Naive B cell (primary cell): ENCODE data around the gene CACNA1G. TPM values are rescaled to one million over a fixed set of nuclear protein-coding genes. Genes with fewer than 3 reads are reported as not detected.

Source experiments
- ATAC-seq, 2 donors: fragments of 150-1000 bp; cut with Tn5 transposase; 2 replicates each; pipeline ENCODE4 v1.10.0; 2021; ENCODE audit warnings: low read depth in 2 of 2, mild to moderate bottlenecking in 2 of 2, moderate library complexity in 2 of 2
- DNase-seq: peaks from one replicate; pipeline ENCODE4 v3.0.0; 2022
- H3K27ac Mint-ChIP-seq, 6 donors: one replicate each; pipeline ENCODE4 v1.8.0; 2020 to 2022; ENCODE audit warnings: mild to moderate bottlenecking in 6 of 6, mixed read lengths in 6 of 6, moderate library complexity in 5 of 6, inconsistent platforms in 2 of 6
- H3K27me3 Mint-ChIP-seq, 3 donors: one replicate each; pipeline ENCODE4 v1.8.0; 2021 to 2022; ENCODE audit warnings: mixed read lengths in 3 of 3, mild to moderate bottlenecking in 1 of 3
- H3K36me3 Mint-ChIP-seq, 2 donors: one replicate each; pipeline ENCODE4 v1.8.0; 2020 to 2022; ENCODE audit warnings: mixed read lengths in 2 of 2, inconsistent platforms in 1 of 2, mild to moderate bottlenecking in 1 of 2
- H3K4me1 Mint-ChIP-seq, 3 donors: one replicate each; pipeline ENCODE4 v1.8.0; 2020 to 2022; ENCODE audit warnings: mixed read lengths in 3 of 3, inconsistent platforms in 1 of 3, mild to moderate bottlenecking in 1 of 3, moderate library complexity in 1 of 3
- H3K4me3 Mint-ChIP-seq, 8 donors: one replicate each; pipeline ENCODE4 v1.8.0; 2020 to 2022; ENCODE audit warnings: mild to moderate bottlenecking in 8 of 8, mixed read lengths in 8 of 8, moderate library complexity in 8 of 8, inconsistent platforms in 2 of 8
- H3K9me3 Mint-ChIP-seq, 7 donors: one replicate each; pipeline ENCODE4 v1.8.0; 2020 to 2022; ENCODE audit warnings: mixed read lengths in 7 of 7, mild to moderate bottlenecking in 5 of 7, inconsistent platforms in 2 of 7, moderate library complexity in 1 of 7
- polyA plus RNA-seq, 6 donors: library from polyadenylated mRNA; unstranded; fragments of 300-500 nt; fragmentation: Illumina TruSeq; gene quantifications; one replicate each; pipeline ENCODE4 v1.2.3, GENCODE V29; 2021; ENCODE audit warnings: low read depth in 6 of 6

Gene CACNA1G
- polyA plus RNA-seq, 6 donors from 2014 or later = not detected

GRCh38 chr17:50570528-50570927, 10.0 kb downstream of the CACNA1G start:
- Mint-ChIP-seq H3K36me3 (no peaks in the 10 kb centered on the region), H3K4me1 (peaks cover 0 to 4% (median 3%) of the 10 kb centered on the region in 3 donors), H3K27me3 (peaks cover 33 to 88% (median 73%) of the 10 kb centered on the region in 3 donors), H3K4me3 (peak overlapping the region in 1 of 8 donors; percentile 75), H3K27ac (no peak overlapping the region), H3K9me3 (no peaks in the 10 kb centered on the region)
- ATAC-seq = no peak
- DNase-seq = no peak

- Mint-ChIP-seq H3K27ac (no peak overlapping the region), H3K27me3 (peaks cover 26 to 78% (median 69%) of the 10 kb centered on the region in 3 donors), H3K9me3 (no peaks in the 10 kb centered on the region), H3K4me3 (no peak overlapping the region), H3K4me1 (no peaks in the 10 kb centered on the region), H3K36me3 (no peaks in the 10 kb centered on the region)
- DNase-seq (no peak), ATAC-seq (no peak)
These were observed 11.2 kb downstream of the CACNA1G start for GRCh38 chr17:50571681-50572080.

GRCh38 chr17:50572541-50572940, 12.0 kb downstream of the CACNA1G start:
- ATAC-seq (no peak), DNase-seq (no peak)
- Mint-ChIP-seq H3K4me3 (no peak overlapping the region), H3K9me3 (no peaks in the 10 kb centered on the region), H3K27ac (no peak overlapping the region), H3K27me3 (peaks cover 19 to 78% (median 69%) of the 10 kb centered on the region in 3 donors), H3K4me1 (no peaks in the 10 kb centered on the region), H3K36me3 (no peaks in the 10 kb centered on the region)

- no peak overlapping the region for H3K27ac Mint-ChIP-seq
- peaks cover 14 to 75% (median 67%) of the 10 kb centered on the region in 3 donors for H3K27me3 Mint-ChIP-seq
- no peaks in the 10 kb centered on the region for H3K36me3 Mint-ChIP-seq
- no peaks in the 10 kb centered on the region for H3K9me3 Mint-ChIP-seq
- no peak overlapping the region for H3K4me3 Mint-ChIP-seq
- DNase-seq = no peak
- no peaks in the 10 kb centered on the region for H3K4me1 Mint-ChIP-seq
- no peak for ATAC-seq
These were observed 13.5 kb downstream of the CACNA1G start for GRCh38 chr17:50573866-50574611.

- Mint-ChIP-seq H3K9me3 (no peaks in the 10 kb centered on the region), H3K27ac (no peak overlapping the region), H3K4me3 (no peak overlapping the region), H3K4me1 (no peaks in the 10 kb centered on the region), H3K36me3 (no peaks in the 10 kb centered on the region), H3K27me3 (peaks cover 14 to 76% (median 64%) of the 10 kb centered on the region in 3 donors)
- DNase-seq = no peak
- ATAC-seq = no peak
These were observed 15.2 kb downstream of the CACNA1G start for GRCh38 chr17:50575581-50576210.

GRCh38 chr17:50576864-50577263, 16.3 kb downstream of the CACNA1G start:
- Mint-ChIP-seq H3K27ac (no peak overlapping the region), H3K4me3 (no peak overlapping the region), H3K9me3 (no peaks in the 10 kb centered on the region), H3K36me3 (no peaks in the 10 kb centered on the region), H3K27me3 (peaks cover 18 to 74% (median 65%) of the 10 kb centered on the region in 3 donors), H3K4me1 (no peaks in the 10 kb centered on the region)
- ATAC-seq = no peak
- no peak for DNase-seq

- Mint-ChIP-seq H3K27ac (no peak overlapping the region), H3K36me3 (no peaks in the 10 kb centered on the region), H3K27me3 (peaks cover 20 to 74% (median 65%) of the 10 kb centered on the region in 3 donors), H3K4me1 (no peaks in the 10 kb centered on the region), H3K9me3 (no peaks in the 10 kb centered on the region), H3K4me3 (no peak overlapping the region)
- DNase-seq (no peak), ATAC-seq (no peak)
These were observed 17.0 kb downstream of the CACNA1G start for GRCh38 chr17:50577451-50577954.

- DNase-seq (no peak), ATAC-seq (no peak)
- Mint-ChIP-seq H3K27me3 (peaks cover 20 to 74% (median 66%) of the 10 kb centered on the region in 3 donors), H3K36me3 (no peaks in the 10 kb centered on the region), H3K4me3 (no peak overlapping the region), H3K27ac (no peak overlapping the region), H3K4me1 (no peaks in the 10 kb centered on the region), H3K9me3 (no peaks in the 10 kb centered on the region)
These were observed 17.7 kb downstream of the CACNA1G start for GRCh38 chr17:50578173-50578572.

GRCh38 chr17:50579399-50579798, 18.9 kb downstream of the CACNA1G start:
- H3K4me3 Mint-ChIP-seq = no peak overlapping the region
- H3K9me3 Mint-ChIP-seq = no peaks in the 10 kb centered on the region
- no peak overlapping the region for H3K27ac Mint-ChIP-seq
- no peaks in the 10 kb centered on the region for H3K4me1 Mint-ChIP-seq
- H3K27me3 Mint-ChIP-seq = peaks cover 16 to 75% (median 70%) of the 10 kb centered on the region in 3 donors
- DNase-seq = no peak
- H3K36me3 Mint-ChIP-seq = no peaks in the 10 kb centered on the region
- no peak for ATAC-seq

- H3K27me3 Mint-ChIP-seq = peaks cover 16 to 74% (median 71%) of the 10 kb centered on the region in 3 donors
- DNase-seq = no peak
- no peaks in the 10 kb centered on the region for H3K9me3 Mint-ChIP-seq
- no peak overlapping the region for H3K4me3 Mint-ChIP-seq
- H3K4me1 Mint-ChIP-seq = no peaks in the 10 kb centered on the region
- H3K27ac Mint-ChIP-seq = no peak overlapping the region
- H3K36me3 Mint-ChIP-seq = no peaks in the 10 kb centered on the region
- no peak for ATAC-seq
These were observed 20.1 kb downstream of the CACNA1G start for GRCh38 chr17:50580646-50581045.

GRCh38 chr17:50581316-50581715, 20.8 kb downstream of the CACNA1G start:
- DNase-seq = no peak
- H3K27ac Mint-ChIP-seq = no peak overlapping the region
- peaks cover 14 to 72% (median 71%) of the 10 kb centered on the region in 3 donors for H3K27me3 Mint-ChIP-seq

GRCh38 chr17:50582741-50583140, 22.2 kb downstream of the CACNA1G start:
- Mint-ChIP-seq H3K36me3 (no peaks in the 10 kb centered on the region), H3K27me3 (peaks cover 7 to 66% (median 58%) of the 10 kb centered on the region in 3 donors), H3K4me3 (no peak overlapping the region), H3K4me1 (no peaks in the 10 kb centered on the region), H3K27ac (no peak overlapping the region), H3K9me3 (no peaks in the 10 kb centered on the region)
- no peak for DNase-seq
- no peak for ATAC-seq

More at GRCh38 chr17:50581316-50581715, 20.8 kb downstream of the CACNA1G start:
- Mint-ChIP-seq H3K4me3 (no peak overlapping the region), H3K36me3 (no peaks in the 10 kb centered on the region), H3K9me3 (no peaks in the 10 kb centered on the region), H3K4me1 (no peaks in the 10 kb centered on the region)
- no peak for ATAC-seq

GRCh38 chr17:50583641-50584040, 23.1 kb downstream of the CACNA1G start:
- ATAC-seq (no peak), DNase-seq (no peak)
- no peaks in the 10 kb centered on the region for H3K4me1 Mint-ChIP-seq
- no peaks in the 10 kb centered on the region for H3K9me3 Mint-ChIP-seq
- no peak overlapping the region for H3K27ac Mint-ChIP-seq
- no peaks in the 10 kb centered on the region for H3K36me3 Mint-ChIP-seq
- H3K4me3 Mint-ChIP-seq = no peak overlapping the region
- H3K27me3 Mint-ChIP-seq = peaks cover 6 to 61% (median 52%) of the 10 kb centered on the region in 3 donors

- no peaks in the 10 kb centered on the region for H3K4me1 Mint-ChIP-seq
- no peaks in the 10 kb centered on the region for H3K9me3 Mint-ChIP-seq
- H3K36me3 Mint-ChIP-seq = no peaks in the 10 kb centered on the region
- peaks cover 6 to 56% (median 47%) of the 10 kb centered on the region in 3 donors for H3K27me3 Mint-ChIP-seq
- DNase-seq (no peak), ATAC-seq (no peak)
- H3K4me3 Mint-ChIP-seq = no peak overlapping the region
- H3K27ac Mint-ChIP-seq = no peak overlapping the region
These were observed 23.6 kb downstream of the CACNA1G start for GRCh38 chr17:50584116-50584515.
